GM12865 (cell line): ENCODE data around the gene C20orf204.

ENCODE experiments used
- DNase-seq: peaks from one replicate; pipeline ENCODE4 v3.0.0; 2010; ENCODE audit warnings: low read depth
- H3K4me3 ChIP-seq: 2 replicates; pipeline ENCODE4 v1.5.1; 2011; ENCODE audit warnings: mild to moderate bottlenecking, low read depth, low read length, control low read depth
- TF ChIP-seq, protein P1 (sequence below): IDR thresholded peaks from 2 replicates; pipeline ENCODE4 v1.5.1; 2011; ENCODE audit warnings: low read length, control low read depth, low read depth, inconsistent platforms; ENCODE audit not compliant: insufficient read depth; ENCODE audit errors: missing control alignments

The C20orf204 gene

DNA sequence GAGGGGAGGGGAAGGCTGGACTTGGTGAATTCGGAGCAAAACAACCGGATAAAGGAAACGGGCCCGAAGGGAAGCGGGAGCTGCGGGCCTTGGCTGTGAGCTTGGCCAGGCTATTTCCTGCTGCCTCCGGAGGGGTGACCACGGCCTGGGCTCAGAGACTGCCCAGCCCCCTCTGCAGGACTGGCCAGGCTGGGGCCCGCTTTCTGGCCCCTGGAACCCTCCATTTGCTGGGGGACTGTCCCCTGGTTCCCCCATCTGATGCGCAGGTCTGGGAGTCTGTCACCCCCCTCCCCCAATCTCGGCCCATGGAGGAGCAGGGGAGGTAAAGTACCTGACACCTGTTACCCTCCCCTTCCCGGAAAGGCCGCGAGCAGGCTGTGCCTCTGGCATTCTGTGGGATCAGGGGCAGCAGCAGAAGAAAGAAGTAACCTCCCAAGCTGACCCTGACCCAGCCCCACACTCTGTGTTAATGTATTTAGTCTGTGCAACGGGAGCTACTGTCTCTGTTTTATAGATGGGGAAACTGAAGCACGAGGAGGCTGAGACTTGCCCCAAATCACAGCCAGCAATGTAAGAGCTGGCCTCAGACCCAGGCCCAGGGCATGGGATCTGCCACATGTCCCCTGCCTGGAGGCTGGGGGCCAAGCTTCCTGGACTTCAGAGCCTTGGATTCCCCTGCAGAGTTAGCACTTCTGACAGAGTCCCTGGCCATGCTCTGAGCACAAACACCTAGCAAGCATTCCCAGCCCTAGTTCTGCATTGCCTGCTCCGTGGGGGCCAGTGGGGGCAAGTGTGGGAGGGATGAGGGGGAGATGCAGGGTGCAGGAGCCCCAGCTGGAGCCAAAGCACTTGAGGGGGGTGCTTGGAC, 3.5 kb downstream of the C20orf204 start:
- TF ChIP-seq, protein P1, sequence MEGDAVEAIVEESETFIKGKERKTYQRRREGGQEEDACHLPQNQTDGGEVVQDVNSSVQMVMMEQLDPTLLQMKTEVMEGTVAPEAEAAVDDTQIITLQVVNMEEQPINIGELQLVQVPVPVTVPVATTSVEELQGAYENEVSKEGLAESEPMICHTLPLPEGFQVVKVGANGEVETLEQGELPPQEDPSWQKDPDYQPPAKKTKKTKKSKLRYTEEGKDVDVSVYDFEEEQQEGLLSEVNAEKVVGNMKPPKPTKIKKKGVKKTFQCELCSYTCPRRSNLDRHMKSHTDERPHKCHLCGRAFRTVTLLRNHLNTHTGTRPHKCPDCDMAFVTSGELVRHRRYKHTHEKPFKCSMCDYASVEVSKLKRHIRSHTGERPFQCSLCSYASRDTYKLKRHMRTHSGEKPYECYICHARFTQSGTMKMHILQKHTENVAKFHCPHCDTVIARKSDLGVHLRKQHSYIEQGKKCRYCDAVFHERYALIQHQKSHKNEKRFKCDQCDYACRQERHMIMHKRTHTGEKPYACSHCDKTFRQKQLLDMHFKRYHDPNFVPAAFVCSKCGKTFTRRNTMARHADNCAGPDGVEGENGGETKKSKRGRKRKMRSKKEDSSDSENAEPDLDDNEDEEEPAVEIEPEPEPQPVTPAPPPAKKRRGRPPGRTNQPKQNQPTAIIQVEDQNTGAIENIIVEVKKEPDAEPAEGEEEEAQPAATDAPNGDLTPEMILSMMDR, result no peak
- DNase-seq, result no peak
- peak overlapping the region; percentile 70 for H3K4me3 ChIP-seq

DNA sequence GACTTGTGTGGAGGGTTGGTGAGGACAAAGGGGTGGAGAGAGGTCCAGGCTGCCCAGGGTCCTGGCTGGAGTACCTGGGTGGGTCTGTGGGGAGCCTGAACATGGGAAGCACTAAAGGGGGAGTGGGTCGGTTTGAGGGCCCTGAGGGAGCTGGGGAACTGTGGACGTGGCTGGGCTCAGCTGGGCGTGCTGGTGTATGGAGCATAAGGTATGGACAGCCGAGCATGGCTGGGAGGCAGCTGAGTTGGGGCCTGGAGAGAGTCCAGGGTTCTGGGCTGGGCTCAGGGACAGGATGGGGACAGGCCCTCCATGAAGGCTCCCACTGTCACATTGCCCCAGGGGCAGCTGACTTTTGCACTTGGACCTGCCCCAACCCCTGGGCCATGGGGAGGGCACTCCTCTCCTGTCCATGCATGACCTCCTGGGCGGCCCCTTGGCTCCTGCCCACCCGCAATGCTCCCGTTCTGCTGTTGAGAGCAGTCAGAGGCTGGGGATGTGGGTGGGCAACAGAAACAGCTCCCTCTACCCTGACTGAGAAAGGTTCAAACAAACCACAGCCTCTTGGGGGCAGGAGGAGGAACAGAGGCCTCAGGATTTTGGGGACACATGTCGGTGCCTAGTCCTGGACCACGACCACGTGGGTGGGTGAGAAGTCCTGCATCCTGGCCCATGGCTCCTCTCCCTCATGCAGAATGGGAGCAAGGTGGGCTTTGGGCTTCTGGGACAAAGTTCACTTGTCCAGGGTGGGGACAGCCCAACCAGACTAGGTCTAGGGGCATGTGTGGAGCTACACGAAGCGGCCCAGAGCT, 4.5 kb downstream of the C20orf204 start:
- DNase-seq, result no peak
- TF ChIP-seq, protein P1, result no peak
- H3K4me3 ChIP-seq, result no peak overlapping the region

DNA sequence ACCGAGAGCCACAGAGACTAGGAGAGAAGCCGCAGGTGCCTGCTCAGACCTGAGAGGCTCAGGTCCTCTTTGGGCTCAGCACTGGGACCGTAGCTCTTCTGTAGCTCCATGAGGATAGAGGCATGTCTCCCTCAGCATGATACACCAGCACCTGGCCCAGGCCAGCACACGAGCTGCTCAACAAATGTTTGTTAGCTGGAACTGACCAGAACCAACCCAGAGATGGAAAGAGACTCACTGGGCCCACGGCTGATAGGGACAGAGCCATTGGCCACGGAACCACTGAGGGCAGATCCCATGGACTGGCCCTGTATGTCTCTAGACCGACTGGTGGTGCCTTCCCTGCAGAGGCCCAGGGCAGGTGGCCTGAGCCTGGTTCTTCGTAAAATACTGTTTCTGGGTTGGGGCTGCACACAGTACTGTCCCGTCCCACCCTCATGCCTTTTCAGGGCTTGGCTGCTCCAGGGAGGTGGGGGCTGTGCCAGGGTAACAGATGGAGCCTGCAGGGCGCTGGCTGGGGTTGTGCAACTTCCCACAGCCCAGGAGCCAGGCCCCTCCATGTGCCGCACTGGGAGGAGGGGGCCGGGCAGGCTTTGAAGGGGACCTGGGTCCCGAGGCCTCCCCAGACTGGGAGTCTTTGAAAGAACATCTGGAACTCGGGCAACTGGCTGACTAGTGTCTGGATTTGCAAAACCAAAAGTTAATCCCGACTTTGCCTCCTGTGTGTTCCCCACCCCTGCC, 5.2 kb downstream of the C20orf204 start:
- TF ChIP-seq, protein P1, result no peak
- no peak for DNase-seq
- peak overlapping the region; percentile 61 for H3K4me3 ChIP-seq

DNA sequence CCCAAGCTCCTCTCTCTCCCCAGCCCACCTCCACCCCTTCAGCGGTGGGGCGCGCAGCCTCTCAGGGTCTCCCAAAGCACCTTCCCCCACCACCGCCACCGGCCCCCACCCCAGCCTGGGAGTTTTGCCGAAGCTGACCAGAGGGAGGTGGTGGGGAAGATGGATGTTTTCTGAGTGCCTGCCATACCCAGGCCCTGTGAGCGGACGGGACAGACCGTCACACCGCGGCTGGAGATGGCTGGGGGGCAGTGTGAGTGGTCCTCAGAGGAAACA, 5.7 kb downstream of the C20orf204 start:
- TF ChIP-seq, protein P1, result no peak
- DNase-seq, result peak; percentile 35
- H3K4me3 ChIP-seq, result peak overlapping the region; percentile 61

DNA sequence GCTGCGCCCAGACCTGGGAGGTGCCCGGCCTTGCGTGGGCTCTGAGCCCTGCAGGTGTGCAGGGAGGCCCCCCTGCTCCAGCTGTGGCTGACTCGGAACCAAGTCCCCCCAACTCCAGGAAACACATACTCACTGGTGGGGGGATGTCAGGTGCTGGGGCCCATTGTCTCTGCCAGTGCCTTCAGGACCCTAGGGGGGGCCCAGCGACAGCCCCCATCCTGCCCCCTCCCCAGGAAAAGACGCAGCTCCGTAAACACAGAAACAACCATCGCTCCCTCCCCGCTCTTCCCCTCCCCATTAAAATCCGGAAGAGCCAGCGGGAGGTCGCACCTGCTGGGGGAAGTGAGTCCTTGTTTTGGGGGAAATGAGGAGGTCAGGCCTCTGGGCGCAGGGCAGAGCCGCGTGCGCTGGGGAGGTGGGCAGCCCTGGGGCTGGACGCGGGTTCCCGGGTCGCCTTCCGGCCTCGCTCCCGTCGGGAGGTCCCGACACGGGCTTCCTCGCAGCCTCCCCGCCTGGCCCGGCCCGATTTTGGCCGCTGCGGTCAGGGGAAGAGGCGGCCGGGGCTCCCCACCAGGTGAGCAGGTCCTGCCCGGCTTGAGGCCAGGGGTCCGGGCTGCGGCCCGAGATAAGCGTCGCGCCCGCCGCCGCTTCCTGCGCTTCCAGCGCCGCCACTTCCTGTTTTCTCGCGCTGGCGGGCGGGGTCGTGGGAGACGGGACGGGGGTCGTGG, 6.2 kb downstream of the C20orf204 start:
- TF ChIP-seq, protein P1, result no peak
- peak; percentile 59 for DNase-seq
- H3K4me3 ChIP-seq, result peak overlapping the region; percentile 61

DNA sequence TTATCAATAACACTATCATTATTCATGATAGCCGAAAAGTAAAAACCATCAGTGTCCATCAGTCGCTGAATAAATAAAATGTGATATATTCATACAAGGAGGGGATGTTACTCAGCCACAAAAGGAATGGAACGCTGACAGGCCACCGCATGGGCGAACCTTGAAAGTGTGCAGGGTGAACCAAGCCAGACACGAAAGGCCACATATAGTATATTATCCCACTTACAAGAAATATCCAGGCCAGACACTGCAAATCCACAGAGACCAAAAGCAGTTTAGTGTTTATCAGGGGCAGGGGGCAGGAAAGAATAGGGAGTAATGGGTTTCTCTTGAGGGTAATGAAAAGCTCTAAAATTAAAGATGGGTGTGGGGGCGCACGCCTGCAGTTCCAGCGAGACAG, 7.8 kb downstream of the C20orf204 start:
- TF ChIP-seq, protein P1, result no peak
- no peak overlapping the region for H3K4me3 ChIP-seq

More for the DNA sequence above, 7.8 kb downstream of the C20orf204 start:
- no peak for DNase-seq
